Panc1 (cell line): ENCODE results near the gene RETSAT. TPM values are rescaled to one million over a fixed set of nuclear protein-coding genes. Genes with fewer than 3 reads are reported as not detected.

Experiments
- ATAC-seq: fragments of 200-7000 bp; cut with Tn5 transposase; 2 replicates; pipeline ENCODE4 v1.9.1; 2020; ENCODE audit warnings: mild to moderate bottlenecking, moderate library complexity
- BruUV-seq: library from RNA; stranded (reverse); fragments of 400-500 nt; replicated peaks from 2 replicates; lab custom pipeline; 2021; lab: Mats Ljungman, UMichigan
- CTCF ChIA-PET: fragments of 300-600 bp; sonication (Branson Sonifier 250); formaldehyde crosslinking; loops from one replicate; lab custom pipeline; 2022; ENCODE audit warnings: antibody characterized with exemption; lab: Charles Lee
- POLR2A ChIA-PET: fragments of 300-600 bp; sonication (Branson Sonifier 250); formaldehyde crosslinking; loops from one replicate; lab custom pipeline; 2022; ENCODE audit warnings: antibody characterized with exemption; lab: Charles Lee
- DNase-seq: peaks from one replicate; pipeline ENCODE4 v3.0.0-alpha.2; 2010; ENCODE audit warnings: low read depth, low spot score
- H3K27ac ChIP-seq: 2 replicates; pipeline ENCODE4 v1.5.1; 2011; ENCODE audit warnings: mild to moderate bottlenecking, low read length, inconsistent platforms
- H3K27me3 ChIP-seq: fragments of 200-500 bp; sonication (Bioruptor generic); 2 replicates; pipeline ENCODE4 v1.6.0; 2014; ENCODE audit warnings: low read length, inconsistent platforms; ENCODE audit not compliant: control insufficient read depth, insufficient read depth
- H3K36me3 ChIP-seq: fragments of 200-500 bp; sonication (Bioruptor generic); 2 replicates; pipeline ENCODE4 v1.5.1; 2014; ENCODE audit warnings: inconsistent platforms, mild to moderate bottlenecking, low read length, moderate library complexity; ENCODE audit not compliant: control insufficient read depth, insufficient read depth
- H3K4me1 ChIP-seq: 2 replicates; pipeline ENCODE4 v1.5.1; 2011; ENCODE audit warnings: inconsistent platforms, mild to moderate bottlenecking, low read length, moderate library complexity; ENCODE audit not compliant: control insufficient read depth, insufficient read depth
- H3K4me3 ChIP-seq, 2 experiments: 2 replicates each; pipeline ENCODE4 v1.5.1; 2011 to 2012; ENCODE audit warnings: low read depth in 2 of 2, low read length in 2 of 2, mild to moderate bottlenecking in 2 of 2, inconsistent platforms in 1 of 2, moderate library complexity in 1 of 2
- H3K9me3 ChIP-seq: fragments of 200-500 bp; sonication (Bioruptor generic); 2 replicates; pipeline ENCODE4 v1.5.1; 2014; ENCODE audit warnings: low read depth, mild to moderate bottlenecking, inconsistent platforms, low read length, moderate library complexity; ENCODE audit not compliant: control insufficient read depth, insufficient read depth
- CTCF ChIP-seq: fragments of 450-650 bp; IDR thresholded peaks from 2 replicates; pipeline ENCODE4 v1.5.1; 2017; ENCODE audit warnings: mild to moderate bottlenecking
- POLR2AphosphoS5 ChIP-seq: IDR thresholded peaks from 2 replicates; pipeline ENCODE4 v1.6.1; 2012; ENCODE audit warnings: mild to moderate bottlenecking, low read depth, low read length, moderate library complexity
- REST ChIP-seq, 2 experiments: IDR thresholded peaks; 2 replicates each; pipeline ENCODE4 v1.6.1; 2011 to 2012; ENCODE audit warnings: low read depth in 2 of 2, control low read depth in 1 of 2, low read length in 1 of 2, mild to moderate bottlenecking in 1 of 2, moderate library complexity in 1 of 2; ENCODE audit not compliant: insufficient read depth in 1 of 2
- SIN3A ChIP-seq: IDR thresholded peaks from 2 replicates; pipeline ENCODE4 v1.6.1; 2012; ENCODE audit warnings: low read depth, mild to moderate bottlenecking, low read length, moderate library complexity, borderline replicate concordance; ENCODE audit not compliant: insufficient read depth
- TCF7L2 ChIP-seq: IDR thresholded peaks from 2 replicates; pipeline ENCODE4 v1.6.1; 2011; ENCODE audit warnings: mild to moderate bottlenecking, low read depth, low read length, inconsistent platforms
- in situ Hi-C: cut with HindIII; loops from 2 replicates; pipeline ENCODE4 v1.10.0; 2016; ENCODE audit warnings: low sequenced_read_pairs, low pct_unique_long_range_greater_than_20kb
- intact Hi-C: fragments of 100-400 bp; cut with micrococcal nuclease; formaldehyde crosslinking; loops from one replicate; pipeline ENCODE4 v1.10.0; 2022; ENCODE audit not compliant: unreplicated experiment
- total RNA-seq: library from RNA; stranded (reverse); gene quantifications from one replicate; pipeline ENCODE4 v1.2.1, GENCODE V29; 2021; ENCODE audit not compliant: unreplicated experiment

RETSAT gene
- total RNA-seq, 1 experiment from 2014 or later: 50.9 TPM

GRCh38 chr2:85312404-85312803, 41.9 kb downstream of the RETSAT start:
- ChIA-PET CTCF (interaction anchor here (0.7 kb wide), 1 partner anchor 43 kb away, joined by 4 read pairs; no protein-coding TSS in a partner anchor), POLR2A (interaction anchor here (0.7 kb wide), 2 partner anchors 14 to 133 kb away, joined by 3 read pairs; no protein-coding TSS in a partner anchor)
- in situ Hi-C loops: no loop called here
- intact Hi-C loops: no loop called here
- no peaks in the 10 kb centered on the region for H3K27me3 ChIP-seq
- no peaks in the 10 kb centered on the region for H3K4me1 ChIP-seq
- DNase-seq: no peak
- no peaks in the 10 kb centered on the region for H3K9me3 ChIP-seq
- H3K4me3 ChIP-seq: no peak overlapping the region
- peaks cover 2% of the 10 kb centered on the region; the same call in 1 of the 2 replicates for H3K36me3 ChIP-seq
- H3K27ac ChIP-seq: no peak overlapping the region
- no peak for ATAC-seq
- BruUV-seq: no TSS peak
- no peak for TF ChIP-seq POLR2AphosphoS5
- no peak for TF ChIP-seq REST (IDR thresholded peaks at IDR 0.05; ENCODE audit: insufficient read depth in 1 of 2, low read depth in 2 of 2, low read length in 1 of 2)
- TF ChIP-seq CTCF: no peak
- TF ChIP-seq SIN3A: no peak
- no peak for TF ChIP-seq TCF7L2

GRCh38 chr2:85310330-85310729, 44.0 kb downstream of the RETSAT start:
- no peak for TF ChIP-seq REST (IDR thresholded peaks at IDR 0.05; ENCODE audit: insufficient read depth in 1 of 2, low read depth in 2 of 2, low read length in 1 of 2)
- no peak for TF ChIP-seq POLR2AphosphoS5
- TF ChIP-seq TCF7L2: no peak
- no peak for TF ChIP-seq SIN3A
- TF ChIP-seq CTCF: no peak
- POLR2A ChIA-PET: interaction anchor here (1.0 kb wide), 1 partner anchor 237 kb away, joined by 8 read pairs; no protein-coding TSS in a partner anchor
- H3K36me3 ChIP-seq: no peaks in the 10 kb centered on the region; the same call in 1 of the 2 replicates
- H3K9me3 ChIP-seq: no peaks in the 10 kb centered on the region
- intact Hi-C loops (no loop called here), in situ Hi-C loops (no loop called here)
- DNase-seq (no peak), ATAC-seq (no peak)
- no TSS peak for BruUV-seq
- H3K27me3 ChIP-seq: no peaks in the 10 kb centered on the region
- CTCF ChIA-PET: no interaction called here
- no peak overlapping the region for H3K27ac ChIP-seq
- no peaks in the 10 kb centered on the region for H3K4me1 ChIP-seq
- no peak overlapping the region for H3K4me3 ChIP-seq
